Fibroblast of pulmonary artery (primary cell): ENCODE results near the gene NKX6-2.
"Not testable (repeated sequence)": the region's sequence is repeated elsewhere in the genome, so short reads cannot be mapped to it uniquely, and the experiment has no call there.

Experiments
- DNase-seq: peaks from one replicate; pipeline ENCODE4 v3.0.0-alpha.2; 2010; ENCODE audit warnings: low read depth
- H3K4me3 ChIP-seq: replicated peaks from 2 replicates; pipeline ENCODE4 v1.5.1; 2011; ENCODE audit warnings: low read depth, mild to moderate bottlenecking, control low read depth, low read length, moderate library complexity
- CTCF ChIP-seq: IDR thresholded peaks from 2 replicates; pipeline ENCODE4 v1.5.1; 2011; ENCODE audit warnings: mild to moderate bottlenecking, control low read depth, low read length, inconsistent platforms; ENCODE audit errors: missing control alignments

The NKX6-2 gene

GRCh38 chr10:132828681-132829080, 42.7 kb upstream of the NKX6-2 start:
- DNase-seq = no peak
- no peak for TF ChIP-seq CTCF

DNA sequence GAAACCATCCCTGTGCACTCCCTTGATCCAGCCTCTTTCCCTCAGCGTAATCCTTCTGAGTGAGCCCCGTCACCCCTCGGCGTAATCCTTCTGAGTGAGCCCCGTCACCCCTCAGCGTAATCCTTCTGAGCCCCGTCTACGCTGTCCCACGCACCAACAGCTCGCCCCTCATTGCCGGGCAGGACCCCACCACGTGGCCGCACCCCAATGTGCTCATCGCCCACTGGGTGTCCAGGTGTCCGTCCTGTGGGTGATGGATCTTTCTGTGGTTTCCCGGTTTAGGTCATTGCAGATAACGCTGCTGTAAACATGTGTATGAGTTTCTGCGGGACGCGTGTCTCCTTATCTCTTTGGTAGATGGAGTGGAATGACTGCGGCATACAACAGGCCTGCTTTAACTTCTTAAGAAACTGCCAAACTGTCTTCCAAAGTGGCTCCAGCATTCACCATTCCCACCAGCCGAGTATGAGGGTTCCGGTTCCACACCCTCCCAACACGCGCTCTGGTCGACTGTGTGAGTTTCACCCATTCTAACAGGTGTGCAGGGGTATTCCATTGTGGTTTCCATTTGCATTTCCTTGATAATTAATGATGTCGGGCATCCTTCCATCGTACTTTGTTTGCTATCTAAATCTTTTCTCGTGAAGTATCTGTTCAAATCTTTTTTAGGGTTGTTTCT, 42.1 kb upstream of the NKX6-2 start:
- no peak for DNase-seq
- TF ChIP-seq CTCF = no peak

More at GRCh38 chr10:132828681-132829080, 42.7 kb upstream of the NKX6-2 start:
- no peak overlapping the region for H3K4me3 ChIP-seq

GRCh38 chr10:132827423-132827789, 41.5 kb upstream of the NKX6-2 start:
- no peak for DNase-seq
- H3K4me3 ChIP-seq = no peak overlapping the region
- TF ChIP-seq CTCF = no peak

More for the DNA sequence above, 42.1 kb upstream of the NKX6-2 start:
- H3K4me3 ChIP-seq = no peak overlapping the region

- no peak for TF ChIP-seq CTCF
- no peak overlapping the region for H3K4me3 ChIP-seq
- no peak for DNase-seq
Measured at GRCh38 chr10:132826524-132827422, 40.8 kb upstream of the NKX6-2 start.

- not testable (repeated sequence) for H3K4me3 ChIP-seq, DNase-seq
Measured at GRCh38 chr10:132825783-132826523, 40.0 kb upstream of the NKX6-2 start.

- TF ChIP-seq CTCF = no peak
- DNase-seq = no peak
Measured at GRCh38 chr10:132820056-132820455, 34.1 kb upstream of the NKX6-2 start.

DNA sequence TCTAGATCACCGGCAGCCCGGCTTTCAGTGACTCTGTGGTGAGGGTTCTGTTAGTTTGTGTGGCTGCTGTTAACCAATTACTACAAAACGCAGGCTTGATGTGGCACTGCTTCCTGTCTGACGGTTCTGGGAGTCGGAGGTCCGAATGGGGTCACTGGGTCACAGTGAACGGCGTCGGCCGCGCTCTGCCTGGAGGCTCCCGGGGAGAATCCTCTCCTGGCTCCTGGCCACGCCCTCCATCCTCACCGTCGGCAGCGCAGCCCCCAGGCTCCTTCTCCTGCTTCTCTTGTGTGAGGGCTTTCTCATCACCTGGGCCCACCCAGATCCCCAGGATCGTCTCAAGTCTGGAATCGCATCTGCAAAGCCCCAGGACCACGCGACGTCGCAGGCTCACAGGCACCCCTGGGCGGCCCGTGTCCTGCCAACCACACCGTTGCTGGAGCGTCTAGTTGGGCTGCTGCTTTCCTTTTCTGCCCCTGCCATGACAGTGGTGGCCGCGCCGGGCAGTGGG, 31.8 kb upstream of the NKX6-2 start:
- DNase-seq = no peak
- no peak for TF ChIP-seq CTCF
- H3K4me3 ChIP-seq = no peak overlapping the region

More at GRCh38 chr10:132820056-132820455, 34.1 kb upstream of the NKX6-2 start:
- H3K4me3 ChIP-seq = no peak overlapping the region
